Immature natural killer cell (primary cell): ENCODE results near the gene HPX. TPM values are rescaled to one million over a fixed set of nuclear protein-coding genes. Genes with fewer than 3 reads are reported as not detected.
A peak's percentile ranks its signal among the peaks of the same experiment; 100 is the strongest.

ENCODE experiments used
- DNase-seq, 3 donors: peaks; one replicate each; pipeline ENCODE4 v3.0.0; 2022; ENCODE audit warnings: mixed read lengths in 1 of 3
- H3K27ac Mint-ChIP-seq, 6 donors: one replicate each; pipeline ENCODE4 v1.8.0; 2020; ENCODE audit warnings: mixed read lengths in 6 of 6, mild to moderate bottlenecking in 5 of 6, inconsistent platforms in 4 of 6, moderate library complexity in 3 of 6
- H3K27me3 Mint-ChIP-seq, 3 donors: one replicate each; pipeline ENCODE4 v1.8.0; 2020 to 2021; ENCODE audit warnings: low read depth in 3 of 3, mild to moderate bottlenecking in 3 of 3, mixed read lengths in 3 of 3, moderate library complexity in 3 of 3, inconsistent platforms in 1 of 3
- H3K36me3 Mint-ChIP-seq, 3 donors: one replicate each; pipeline ENCODE4 v1.8.0; 2020; ENCODE audit warnings: mixed read lengths in 3 of 3, inconsistent platforms in 2 of 3, mild to moderate bottlenecking in 2 of 3
- H3K4me1 Mint-ChIP-seq, 2 donors: one replicate each; pipeline ENCODE4 v1.8.0; 2020; ENCODE audit warnings: inconsistent platforms in 2 of 2, mild to moderate bottlenecking in 2 of 2, mixed read lengths in 2 of 2, moderate library complexity in 1 of 2
- H3K4me3 Mint-ChIP-seq, 5 donors: one replicate each; pipeline ENCODE4 v1.8.0; 2020; ENCODE audit warnings: mild to moderate bottlenecking in 5 of 5, mixed read lengths in 5 of 5, inconsistent platforms in 3 of 5, moderate library complexity in 3 of 5
- H3K9me3 Mint-ChIP-seq, 6 donors: one replicate each; pipeline ENCODE4 v1.8.0; 2020; ENCODE audit warnings: mild to moderate bottlenecking in 6 of 6, mixed read lengths in 6 of 6, inconsistent platforms in 4 of 6, moderate library complexity in 3 of 6
- polyA plus RNA-seq, 3 donors: library from polyadenylated mRNA; unstranded; fragments of 300-500 nt; fragmentation: Illumina TruSeq; gene quantifications; one replicate each; pipeline ENCODE4 v1.2.3, GENCODE V29; 2021

The HPX gene
- polyA plus RNA-seq, 3 donors from 2014 or later: not detected

DNA sequence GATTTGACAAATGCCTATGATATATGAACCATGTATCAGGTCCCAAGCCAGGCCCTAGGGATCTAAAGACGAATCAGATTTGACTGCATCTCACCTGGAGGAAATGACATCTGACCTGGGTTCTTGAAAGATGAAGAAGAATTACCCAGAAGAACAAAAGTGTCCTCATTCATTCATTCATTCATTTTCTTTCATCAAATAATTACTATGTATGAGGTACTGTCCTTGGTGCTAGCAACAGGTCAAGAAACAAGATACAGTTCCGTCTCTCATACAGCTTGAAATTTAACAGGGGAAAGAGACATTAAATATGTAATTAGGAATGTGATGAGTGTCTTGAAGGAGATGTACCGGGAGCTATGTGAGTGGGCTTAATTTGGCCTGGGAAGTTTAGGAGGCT is 20.1 kb downstream of the HPX start:
- Mint-ChIP-seq H3K27me3 (peaks cover 9 to 12% (median 9%) of the 10 kb centered on the region in 3 donors), H3K4me1 (peaks cover 6 to 7% of the 10 kb centered on the region in 2 donors), H3K9me3 (no peaks in the 10 kb centered on the region), H3K36me3 (peaks cover 0 to 3% (median 3%) of the 10 kb centered on the region in 3 donors), H3K4me3 (peak overlapping the region in 2 of 5 donors; percentile 61 to 86), H3K27ac (no peak overlapping the region)
- no peak for DNase-seq

DNA sequence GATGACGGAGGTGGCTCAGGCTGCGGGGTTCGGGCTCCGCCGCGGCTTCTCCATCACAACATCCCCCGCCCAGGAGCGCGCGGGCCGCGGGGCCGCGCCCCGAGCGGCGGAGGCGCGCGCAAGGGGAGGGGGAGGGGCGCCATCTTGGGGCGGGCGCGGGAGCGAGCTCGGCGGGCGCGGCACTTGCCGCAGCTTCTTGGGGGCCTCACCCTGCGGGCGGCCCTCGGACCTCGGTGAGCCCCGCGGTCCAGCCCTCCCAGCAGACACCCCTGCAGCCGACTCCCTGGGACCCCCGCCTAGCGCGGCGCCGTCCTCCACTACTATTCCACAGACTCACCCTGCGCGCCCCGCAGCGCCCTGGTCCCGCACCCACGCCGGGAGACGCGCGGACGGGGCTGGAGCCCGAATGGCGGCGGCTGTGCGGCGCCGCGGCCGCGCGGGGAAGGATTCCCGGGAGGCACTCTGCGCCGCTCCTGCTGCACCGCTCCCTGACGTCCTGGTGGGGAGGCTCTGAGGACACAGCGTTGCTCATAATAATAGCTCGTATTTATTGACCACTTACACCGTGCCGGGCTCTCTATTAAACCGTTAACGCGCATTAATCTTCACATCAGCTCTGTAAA is 21.7 kb downstream of the HPX start, which contains the start of gene APBB1:
Gene APBB1, minus strand, starts transcription at position 86 of the 623 bp plus-strand sequence. CDS start 7,747 bp downstream, outside the sequence.
- peak within 1 kb of the TSS; percentile 74 to 89 (median 85) for H3K4me3 Mint-ChIP-seq
- peaks cover 0 to 3% (median 3%) of the 10 kb centered on the region in 3 donors for H3K36me3 Mint-ChIP-seq
- H3K27me3 Mint-ChIP-seq: peaks cover 5 to 9% (median 7%) of the 10 kb centered on the region in 3 donors
- peak; percentile 70 to 78 (median 76) for DNase-seq
- H3K4me1 Mint-ChIP-seq: peaks cover 6 to 7% of the 10 kb centered on the region in 2 donors
- H3K9me3 Mint-ChIP-seq: no peaks in the 10 kb centered on the region
- H3K27ac Mint-ChIP-seq: peak within 1 kb of the TSS; percentile 54 to 84 (median 74)

DNA sequence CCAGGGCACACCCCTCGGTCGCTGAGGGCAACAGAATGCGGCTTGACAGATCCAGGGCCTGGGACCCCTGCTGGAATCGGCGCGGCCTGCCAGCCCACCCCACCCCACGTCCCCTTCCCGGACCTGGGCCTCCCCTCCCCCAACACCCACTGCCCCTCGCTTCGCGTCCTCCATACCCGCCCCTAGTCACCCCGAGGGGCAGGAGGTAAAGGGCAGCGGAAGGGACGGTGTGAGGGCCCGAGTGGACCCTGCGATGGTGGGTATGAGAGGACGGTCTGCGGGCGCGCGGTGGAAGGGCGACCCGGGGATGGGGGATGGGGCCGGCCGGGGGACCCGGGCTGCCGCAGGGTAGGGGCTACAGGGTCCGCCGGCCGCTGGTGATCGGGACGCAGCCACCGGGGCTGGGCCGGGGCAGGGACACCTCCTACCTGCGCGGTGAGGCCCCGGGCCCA is 22.2 kb downstream of the HPX start:
- H3K4me1 Mint-ChIP-seq: peaks cover 6 to 7% of the 10 kb centered on the region in 2 donors
- peak overlapping the region in 1 of 5 donors; percentile 37 for H3K4me3 Mint-ChIP-seq
- H3K9me3 Mint-ChIP-seq: no peaks in the 10 kb centered on the region
- H3K27me3 Mint-ChIP-seq: peaks cover 5 to 9% (median 7%) of the 10 kb centered on the region in 3 donors
- peak overlapping the region in 1 of 6 donors; percentile 7 for H3K27ac Mint-ChIP-seq
- DNase-seq: no peak
- H3K36me3 Mint-ChIP-seq: peaks cover 0 to 3% (median 3%) of the 10 kb centered on the region in 3 donors

DNA sequence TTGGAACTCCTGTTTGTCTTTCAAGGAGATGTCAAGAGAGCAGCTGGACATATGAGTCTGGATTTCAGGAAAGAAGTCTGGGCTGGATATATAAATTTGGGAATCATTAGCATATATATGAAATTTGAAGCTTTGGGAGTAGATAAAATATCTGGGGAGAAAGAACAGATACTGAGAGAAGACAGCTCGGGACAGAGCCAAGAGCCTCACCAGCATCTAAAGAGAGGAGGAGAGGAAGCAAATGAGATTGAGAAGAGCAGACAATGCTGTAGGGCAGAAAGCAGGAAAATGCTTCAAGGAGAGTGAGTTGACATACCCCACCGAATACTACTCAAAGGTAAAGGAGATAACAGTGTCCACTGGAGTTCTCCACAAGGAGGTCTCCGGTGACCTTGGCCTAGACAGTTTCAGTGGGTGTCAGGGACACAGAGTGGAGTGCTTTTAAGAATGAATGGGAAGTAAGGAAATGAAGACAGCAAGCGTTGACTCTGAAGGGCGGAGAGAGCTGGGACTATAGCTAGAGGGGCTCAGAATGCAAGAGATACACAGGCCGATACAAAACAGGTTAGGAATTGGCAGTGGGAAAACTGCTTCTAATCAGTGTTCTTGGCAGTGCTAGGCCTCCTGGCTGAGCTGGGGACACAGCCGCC is 22.8 kb downstream of the HPX start:
- Mint-ChIP-seq H3K27ac (no peak overlapping the region), H3K4me3 (no peak overlapping the region), H3K27me3 (peaks cover 5 to 9% (median 7%) of the 10 kb centered on the region in 3 donors), H3K4me1 (peaks cover 6 to 7% of the 10 kb centered on the region in 2 donors), H3K9me3 (no peaks in the 10 kb centered on the region), H3K36me3 (peaks cover 0 to 3% (median 3%) of the 10 kb centered on the region in 3 donors)
- DNase-seq: no peak

DNA sequence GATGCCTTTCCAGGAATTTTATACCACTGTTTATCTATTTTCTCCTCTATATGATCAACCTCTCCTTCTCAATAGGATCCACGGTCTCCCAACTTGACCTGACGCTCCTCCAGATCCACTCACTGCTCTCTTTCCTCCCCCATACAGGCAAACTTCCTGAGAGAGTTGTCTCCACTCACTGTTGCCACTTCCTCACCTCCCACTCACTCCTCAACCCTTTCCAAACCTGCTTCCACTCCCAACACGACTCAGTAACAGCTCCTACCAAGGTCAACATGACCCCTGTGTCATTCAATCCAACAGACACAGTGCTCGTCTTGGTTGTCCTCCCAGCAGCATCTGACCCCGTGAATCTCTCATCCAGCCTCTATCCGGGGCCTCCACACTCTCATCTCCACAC is 25.0 kb downstream of the HPX start:
- DNase-seq: no peak
- Mint-ChIP-seq H3K4me1 (peaks cover 6 to 10% of the 10 kb centered on the region in 2 donors), H3K27ac (no peak overlapping the region), H3K27me3 (peaks cover 3 to 5% (median 3%) of the 10 kb centered on the region in 3 donors), H3K36me3 (peaks cover 0 to 2% (median 1%) of the 10 kb centered on the region in 3 donors), H3K4me3 (no peak overlapping the region), H3K9me3 (no peaks in the 10 kb centered on the region)

DNA sequence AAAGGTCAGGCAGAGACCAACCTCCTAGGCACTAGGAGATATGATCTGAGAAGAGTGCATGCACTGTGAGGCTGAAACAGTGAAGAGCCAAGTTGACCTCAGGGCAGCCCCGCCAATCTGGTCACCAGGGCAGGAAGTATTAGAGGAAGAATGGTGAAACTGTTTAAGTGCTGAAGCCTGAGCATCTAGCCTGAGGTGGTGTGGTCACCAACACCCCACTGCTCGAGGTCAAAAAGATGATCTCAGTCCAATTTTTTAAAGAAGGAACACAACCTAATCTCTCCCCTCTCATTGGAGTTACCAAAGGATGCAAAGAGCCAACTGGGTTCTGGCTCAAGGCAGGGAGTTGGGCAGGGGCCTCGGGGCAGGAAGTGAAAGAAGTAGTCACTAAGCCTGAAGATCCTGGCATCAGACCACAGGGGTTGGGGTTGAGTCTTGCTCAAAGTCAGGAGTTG is 25.9 kb downstream of the HPX start:
- Mint-ChIP-seq H3K36me3 (peaks cover under 1 to 3% (median 3%) of the 10 kb centered on the region in 3 donors), H3K9me3 (no peaks in the 10 kb centered on the region)

DNA sequence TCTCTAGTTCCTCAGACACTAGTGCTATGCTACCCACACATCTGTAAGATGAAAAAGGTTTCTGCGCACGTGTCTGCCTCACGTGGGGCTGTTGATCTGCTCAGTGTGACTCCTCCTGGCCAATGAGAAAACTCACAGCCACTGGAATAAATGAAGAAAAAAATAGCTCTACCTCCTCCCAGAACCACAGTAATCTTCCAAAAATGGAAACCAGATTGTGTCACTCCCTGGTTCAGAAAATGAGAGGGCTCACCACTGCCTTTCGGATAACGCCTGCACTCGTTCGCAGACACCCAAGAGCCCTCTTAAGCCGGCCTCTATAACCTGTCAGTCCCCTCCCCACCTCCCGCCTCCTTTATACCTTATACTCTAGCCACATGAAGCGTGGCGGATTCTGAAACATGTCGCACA is 27.0 kb downstream of the HPX start:
- Mint-ChIP-seq H3K27me3 (peaks cover 0 to 4% (median 2%) of the 10 kb centered on the region in 3 donors), H3K4me3 (no peak overlapping the region), H3K36me3 (peaks cover 4 to 6% (median 5%) of the 10 kb centered on the region in 3 donors), H3K4me1 (peaks cover 0 to 3% of the 10 kb centered on the region in 2 donors), H3K27ac (no peak overlapping the region), H3K9me3 (no peaks in the 10 kb centered on the region)
- no peak for DNase-seq

More for the DNA sequence above, 25.9 kb downstream of the HPX start:
- Mint-ChIP-seq H3K4me3 (no peak overlapping the region), H3K4me1 (peaks cover 6 to 8% of the 10 kb centered on the region in 2 donors), H3K27ac (no peak overlapping the region), H3K27me3 (peaks cover 0 to 5% (median 3%) of the 10 kb centered on the region in 3 donors)
- peak in 2 of 3 donors; percentile 16 to 17 for DNase-seq

DNA sequence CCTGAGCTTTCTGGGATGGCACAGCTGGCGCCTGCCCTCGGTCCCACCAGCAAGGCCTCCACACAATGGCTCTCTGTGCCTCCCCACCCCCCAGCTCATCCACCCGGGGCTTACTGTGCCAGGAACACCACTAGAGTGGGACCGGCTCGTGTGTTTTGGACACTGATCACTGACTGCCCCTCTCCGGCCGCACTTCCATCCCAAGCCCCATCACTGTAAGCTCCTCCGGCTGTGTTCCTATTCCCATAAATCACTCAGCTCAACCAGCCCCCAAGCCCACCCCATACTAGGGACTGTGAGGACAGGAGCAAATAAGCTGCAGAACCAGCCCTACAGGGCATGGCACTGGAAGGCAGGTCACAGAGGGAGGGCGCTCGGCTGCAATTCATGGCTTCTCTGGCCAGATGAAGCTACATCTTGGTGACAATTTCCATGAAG is 29.2 kb downstream of the HPX start:
- Mint-ChIP-seq H3K27me3 (peaks cover 0 to 4% (median 2%) of the 10 kb centered on the region in 3 donors), H3K9me3 (no peaks in the 10 kb centered on the region), H3K27ac (peak overlapping the region in 1 of 6 donors; percentile 10), H3K4me3 (no peak overlapping the region), H3K4me1 (peaks cover 8% of the 10 kb centered on the region in 2 donors), H3K36me3 (peaks cover 5 to 9% (median 9%) of the 10 kb centered on the region in 3 donors)
- DNase-seq: no peak

DNA sequence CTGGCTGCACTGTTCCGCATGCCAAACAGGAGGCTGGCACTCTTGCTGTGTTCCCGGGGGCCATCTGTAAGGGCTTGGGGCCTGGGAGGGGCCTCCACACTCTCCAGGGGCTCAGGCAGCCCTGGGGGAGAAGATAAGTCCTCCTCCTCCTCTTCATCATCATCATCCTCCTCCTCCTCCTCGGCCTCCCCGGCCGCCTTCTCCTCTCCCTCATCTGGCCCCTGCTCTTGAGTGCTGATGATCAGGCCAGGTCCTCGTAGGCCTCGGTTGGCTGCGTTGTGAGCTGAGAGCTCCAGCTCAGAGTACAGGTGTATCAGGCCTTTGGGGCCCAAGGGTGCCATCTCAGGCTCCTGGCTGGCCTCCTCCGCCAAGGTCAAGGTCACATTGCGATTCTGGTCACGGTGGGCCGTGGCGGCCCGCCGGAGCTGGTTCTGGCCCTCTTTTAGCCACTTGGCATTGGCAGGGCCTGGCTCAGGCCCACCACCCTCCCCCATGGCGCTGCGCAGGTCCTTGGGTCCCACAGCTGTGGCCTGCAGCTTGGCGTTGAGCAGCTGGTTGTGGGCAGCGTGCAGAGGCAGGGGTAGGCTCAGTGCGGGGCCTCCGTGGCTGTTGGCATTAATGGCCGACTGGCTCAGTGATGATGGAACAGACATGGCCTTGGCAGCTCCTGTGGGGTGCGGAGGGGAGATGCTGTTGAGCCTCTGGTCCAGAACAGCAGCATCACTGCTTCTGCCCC is 29.9 kb downstream of the HPX start:
- Mint-ChIP-seq H3K9me3 (no peaks in the 10 kb centered on the region), H3K27me3 (peaks cover 0 to 4% (median 2%) of the 10 kb centered on the region in 3 donors), H3K36me3 (peaks cover 5 to 9% (median 9%) of the 10 kb centered on the region in 3 donors), H3K4me1 (peaks cover 16% of the 10 kb centered on the region in 2 donors), H3K4me3 (no peak overlapping the region), H3K27ac (no peak overlapping the region)
- DNase-seq: no peak

DNA sequence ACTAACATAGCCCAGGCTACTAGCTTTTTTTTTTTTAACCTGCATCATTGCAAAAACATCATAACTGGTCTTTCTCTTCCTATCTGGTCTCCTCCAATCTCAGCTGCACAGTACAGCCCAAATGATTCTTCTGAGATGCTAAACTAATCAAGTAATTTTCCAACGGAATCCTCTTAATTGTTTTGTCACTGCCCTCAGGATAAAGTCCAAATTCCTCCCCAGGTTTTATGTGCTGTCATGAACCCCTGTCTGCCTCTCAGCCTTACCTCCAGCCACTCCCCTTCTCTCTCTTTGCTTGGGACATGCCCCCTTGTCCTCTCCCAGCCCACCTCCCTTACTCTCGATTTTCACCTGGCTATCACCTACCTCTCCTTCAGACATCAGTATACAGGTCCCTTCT is 34.4 kb downstream of the HPX start:
- H3K4me3 Mint-ChIP-seq: no peak overlapping the region

DNA sequence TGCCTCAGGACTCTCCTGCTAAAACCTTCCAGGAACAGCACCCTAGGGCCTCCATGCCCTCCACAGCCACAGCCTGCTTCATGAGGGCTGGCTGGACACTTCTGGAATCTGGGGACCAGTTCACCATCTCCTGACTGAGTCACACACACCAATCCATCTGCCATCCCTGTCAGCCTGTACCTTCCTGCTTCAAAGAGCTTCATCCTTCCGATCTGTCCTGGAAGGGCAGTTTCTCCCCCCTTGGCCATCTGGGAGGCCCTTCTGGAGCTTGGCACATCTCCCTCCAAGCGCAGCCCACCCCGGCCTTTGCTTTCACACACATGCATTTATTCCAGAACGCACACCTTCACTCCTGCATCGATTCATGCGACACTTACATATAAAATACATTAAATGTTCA is 34.9 kb downstream of the HPX start:
- peaks cover 52 to 54% of the 10 kb centered on the region in 2 donors for H3K4me1 Mint-ChIP-seq
- DNase-seq: no peak
- peak overlapping the region; percentile 6 to 68 (median 51) for H3K27ac Mint-ChIP-seq
- peaks cover 2 to 14% (median 7%) of the 10 kb centered on the region in 3 donors for H3K27me3 Mint-ChIP-seq
- peaks cover 5 to 13% (median 9%) of the 10 kb centered on the region in 3 donors for H3K36me3 Mint-ChIP-seq
- no peak overlapping the region for H3K4me3 Mint-ChIP-seq
- no peaks in the 10 kb centered on the region for H3K9me3 Mint-ChIP-seq

More for the DNA sequence above, 34.4 kb downstream of the HPX start:
- Mint-ChIP-seq H3K27me3 (peaks cover 3 to 14% (median 7%) of the 10 kb centered on the region in 3 donors), H3K9me3 (no peaks in the 10 kb centered on the region), H3K4me1 (peaks cover 47 to 50% of the 10 kb centered on the region in 2 donors), H3K27ac (peak overlapping the region; percentile 17 to 68 (median 61)), H3K36me3 (peaks cover 5 to 9% (median 9%) of the 10 kb centered on the region in 3 donors)
- no peak for DNase-seq

DNA sequence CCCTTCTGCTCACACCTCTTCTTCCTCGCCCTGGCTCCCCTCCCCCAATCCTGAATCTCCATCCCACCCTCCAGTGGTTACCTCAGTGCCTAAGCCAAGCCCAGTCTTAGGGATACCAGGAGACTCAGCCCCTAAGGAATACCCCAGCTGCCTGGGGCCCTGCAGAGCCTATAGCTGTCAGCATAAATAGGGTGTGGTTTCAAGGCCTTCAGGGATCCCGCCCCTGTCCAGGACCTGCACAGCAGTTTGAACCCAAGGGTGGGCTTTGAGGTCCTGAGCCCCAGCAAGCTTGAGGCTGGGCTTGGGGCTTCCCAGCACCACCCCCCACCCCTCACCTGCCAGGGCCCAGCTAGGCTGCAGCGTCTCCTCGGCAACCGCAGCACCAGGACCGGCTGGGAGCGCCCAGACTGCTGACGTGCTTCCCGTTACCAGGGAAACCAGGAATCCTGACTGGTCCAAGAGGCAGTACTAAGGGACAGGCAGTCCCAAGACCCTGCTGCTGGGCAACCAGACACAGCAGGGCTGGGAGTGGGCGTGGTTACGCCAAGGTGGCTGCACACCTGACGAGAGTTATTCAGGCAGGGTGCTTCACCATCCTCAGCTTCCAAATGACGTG is 35.6 kb downstream of the HPX start:
- no peak overlapping the region for H3K27ac Mint-ChIP-seq
- no peak overlapping the region for H3K4me3 Mint-ChIP-seq
- peaks cover 5 to 16% (median 9%) of the 10 kb centered on the region in 3 donors for H3K36me3 Mint-ChIP-seq
- H3K9me3 Mint-ChIP-seq: no peaks in the 10 kb centered on the region
- peaks cover 57 to 59% of the 10 kb centered on the region in 2 donors for H3K4me1 Mint-ChIP-seq
- DNase-seq: no peak
- H3K27me3 Mint-ChIP-seq: peaks cover 2 to 14% (median 7%) of the 10 kb centered on the region in 3 donors
